ENCODE data around the gene FBXL5. TPM values are rescaled to one million over a fixed set of nuclear protein-coding genes. Genes with fewer than 3 reads are reported as not detected.

The FBXL5 gene
- total RNA-seq, 3 donors from 2014 or later, result 178 to 231 (median 202) TPM

DNA sequence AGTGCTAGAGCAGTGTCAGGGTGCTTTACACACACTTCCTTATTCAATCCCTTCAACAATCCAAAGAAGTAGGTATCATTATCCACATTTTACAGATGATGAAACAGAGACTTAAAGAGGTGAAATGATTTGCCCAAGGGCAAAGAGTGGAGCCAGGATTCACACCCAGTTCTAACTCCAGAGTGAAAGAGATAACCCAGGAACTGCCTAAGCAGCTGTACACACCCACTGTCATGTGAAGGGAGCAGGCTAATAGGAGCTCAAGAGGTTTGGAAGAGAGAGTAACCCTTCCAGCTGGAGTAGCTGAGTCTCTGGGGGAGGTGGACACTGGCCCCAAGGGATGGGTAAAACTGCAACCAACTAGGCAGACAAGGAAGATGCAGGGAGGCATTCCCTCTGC lies 92.5 kb downstream of the FBXL5 start:
- no peak for TF ChIP-seq POLR2AphosphoS5 (IDR thresholded peaks at IDR 0.05)
- TF ChIP-seq, protein P1, sequence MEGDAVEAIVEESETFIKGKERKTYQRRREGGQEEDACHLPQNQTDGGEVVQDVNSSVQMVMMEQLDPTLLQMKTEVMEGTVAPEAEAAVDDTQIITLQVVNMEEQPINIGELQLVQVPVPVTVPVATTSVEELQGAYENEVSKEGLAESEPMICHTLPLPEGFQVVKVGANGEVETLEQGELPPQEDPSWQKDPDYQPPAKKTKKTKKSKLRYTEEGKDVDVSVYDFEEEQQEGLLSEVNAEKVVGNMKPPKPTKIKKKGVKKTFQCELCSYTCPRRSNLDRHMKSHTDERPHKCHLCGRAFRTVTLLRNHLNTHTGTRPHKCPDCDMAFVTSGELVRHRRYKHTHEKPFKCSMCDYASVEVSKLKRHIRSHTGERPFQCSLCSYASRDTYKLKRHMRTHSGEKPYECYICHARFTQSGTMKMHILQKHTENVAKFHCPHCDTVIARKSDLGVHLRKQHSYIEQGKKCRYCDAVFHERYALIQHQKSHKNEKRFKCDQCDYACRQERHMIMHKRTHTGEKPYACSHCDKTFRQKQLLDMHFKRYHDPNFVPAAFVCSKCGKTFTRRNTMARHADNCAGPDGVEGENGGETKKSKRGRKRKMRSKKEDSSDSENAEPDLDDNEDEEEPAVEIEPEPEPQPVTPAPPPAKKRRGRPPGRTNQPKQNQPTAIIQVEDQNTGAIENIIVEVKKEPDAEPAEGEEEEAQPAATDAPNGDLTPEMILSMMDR (IDR thresholded peaks at IDR 0.05), result no peak
- no peak for TF ChIP-seq POLR2A (IDR thresholded peaks at IDR 0.05)
- H3K36me3 ChIP-seq, result no peaks in the 10 kb centered on the region
- no peaks in the 10 kb centered on the region for H3K27me3 ChIP-seq
- no peak overlapping the region for H3K27ac ChIP-seq
- intact Hi-C loops (cut with DNase I; ENCODE audit: low total_unique reads), result no loop called here
- H3K9me3 ChIP-seq, result no peaks in the 10 kb centered on the region
- H3K4me1 ChIP-seq, result no peaks in the 10 kb centered on the region
- no peak for DNase-seq (ENCODE audit: low spot score in 2 of 2)
- no peak overlapping the region for H3K4me3 ChIP-seq

DNA sequence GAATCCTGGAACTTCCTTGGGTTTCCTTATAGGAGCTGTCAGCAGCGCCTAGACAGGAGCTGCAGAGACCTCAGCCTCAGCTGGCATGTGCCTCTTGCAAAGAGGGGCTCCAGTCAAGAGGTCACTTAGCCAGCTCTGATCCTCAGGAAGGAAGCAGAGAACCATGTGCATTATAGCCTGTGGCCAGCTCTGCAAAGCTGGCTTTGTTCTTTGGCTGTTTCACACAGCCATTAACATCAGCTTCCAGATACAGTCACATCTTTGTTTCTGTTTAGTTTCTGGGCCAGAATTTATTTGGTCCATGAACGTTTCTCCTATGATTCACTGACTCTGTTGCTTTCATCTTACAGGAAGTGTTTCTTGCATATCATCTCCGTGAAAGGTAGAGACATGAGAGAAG lies 93.0 kb downstream of the FBXL5 start:
- no peak for DNase-seq (ENCODE audit: low spot score in 2 of 2)
- no peak overlapping the region for H3K4me3 ChIP-seq
- H3K27me3 ChIP-seq, result no peaks in the 10 kb centered on the region
- H3K36me3 ChIP-seq, result no peaks in the 10 kb centered on the region
- H3K9me3 ChIP-seq, result no peaks in the 10 kb centered on the region
- H3K4me1 ChIP-seq, result no peaks in the 10 kb centered on the region
- H3K27ac ChIP-seq, result no peak overlapping the region
- TF ChIP-seq POLR2AphosphoS5 (IDR thresholded peaks at IDR 0.05) (no peak), POLR2A (IDR thresholded peaks at IDR 0.05) (no peak)
- TF ChIP-seq, protein P1 (IDR thresholded peaks at IDR 0.05), result no peak
- intact Hi-C loops (cut with DNase I; ENCODE audit: low total_unique reads), result no loop called here

DNA sequence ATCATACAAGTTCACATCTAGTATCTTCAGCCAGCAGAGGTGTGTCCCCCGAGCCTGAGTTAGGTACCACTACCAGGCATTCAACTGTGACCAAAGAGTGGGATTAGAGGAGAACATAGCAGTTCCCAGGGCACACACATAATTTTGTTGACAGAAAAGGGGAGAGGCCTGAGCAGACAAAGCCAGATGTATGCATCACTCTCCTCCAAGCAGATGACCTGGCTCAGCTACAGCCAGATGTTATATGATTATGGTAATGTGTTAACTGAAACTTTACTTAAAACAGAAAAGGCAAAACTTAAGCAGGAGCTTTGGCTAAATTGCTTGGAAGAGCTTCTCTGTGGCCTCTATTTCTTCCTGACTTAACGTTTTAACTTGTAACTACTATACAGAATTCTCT lies 96.6 kb downstream of the FBXL5 start:
- DNase-seq (ENCODE audit: low spot score in 2 of 2), result no peak
- intact Hi-C loops (cut with DNase I; ENCODE audit: low total_unique reads), result no loop called here
- H3K27ac ChIP-seq, result no peak overlapping the region
- H3K4me1 ChIP-seq, result no peaks in the 10 kb centered on the region
- H3K4me3 ChIP-seq, result no peak overlapping the region
- no peak for TF ChIP-seq POLR2AphosphoS5 (IDR thresholded peaks at IDR 0.05)
- H3K9me3 ChIP-seq, result no peaks in the 10 kb centered on the region
- no peaks in the 10 kb centered on the region for H3K36me3 ChIP-seq
- no peaks in the 10 kb centered on the region for H3K27me3 ChIP-seq

DNA sequence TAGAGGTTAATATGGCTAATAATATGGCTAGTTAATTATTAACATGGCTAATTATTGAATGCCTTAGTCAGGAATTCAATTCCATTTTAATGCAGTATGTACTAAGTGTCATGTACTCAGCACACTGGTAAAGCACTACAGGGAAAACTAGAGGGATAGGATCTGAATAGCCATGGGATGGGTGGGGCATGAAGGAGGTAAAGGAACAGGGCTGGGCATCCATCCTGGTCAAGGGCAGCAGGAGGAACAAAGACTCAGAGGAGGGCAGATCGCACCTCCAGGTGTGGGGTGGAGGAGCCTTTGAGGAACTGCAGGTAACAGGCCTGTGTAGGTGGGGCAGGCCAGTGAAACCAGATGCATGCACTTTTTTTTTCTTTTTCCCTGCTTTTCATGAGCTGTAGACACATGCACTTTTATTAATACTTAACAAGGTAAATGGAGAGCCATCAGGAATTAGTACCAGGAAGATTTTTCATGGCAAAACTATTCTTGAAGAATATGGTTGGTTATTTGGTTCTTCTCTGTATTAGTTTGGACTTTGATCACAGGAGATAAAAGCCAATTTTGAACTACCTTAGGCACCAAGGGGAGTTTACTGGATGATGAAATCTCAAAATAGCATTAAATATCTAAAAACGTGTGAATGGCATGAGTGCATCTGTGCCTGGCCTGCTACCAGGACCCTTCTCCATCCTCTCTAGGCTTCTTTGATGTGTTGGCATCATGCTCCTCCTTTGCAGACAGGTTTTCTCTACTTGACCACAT lies 97.2 kb downstream of the FBXL5 start:
- no peak for DNase-seq (ENCODE audit: low spot score in 2 of 2)
- Histone ChIP-seq H3K36me3 (no peaks in the 10 kb centered on the region), H3K4me1 (no peaks in the 10 kb centered on the region), H3K4me3 (no peak overlapping the region), H3K27ac (no peak overlapping the region), H3K27me3 (no peaks in the 10 kb centered on the region), H3K9me3 (no peaks in the 10 kb centered on the region)
- no peak for TF ChIP-seq POLR2AphosphoS5 (IDR thresholded peaks at IDR 0.05)
- TF ChIP-seq, protein P1 (IDR thresholded peaks at IDR 0.05), result no peak
- TF ChIP-seq POLR2A (IDR thresholded peaks at IDR 0.05), result no peak
- intact Hi-C loops (cut with DNase I; ENCODE audit: low total_unique reads), result no loop called here

DNA sequence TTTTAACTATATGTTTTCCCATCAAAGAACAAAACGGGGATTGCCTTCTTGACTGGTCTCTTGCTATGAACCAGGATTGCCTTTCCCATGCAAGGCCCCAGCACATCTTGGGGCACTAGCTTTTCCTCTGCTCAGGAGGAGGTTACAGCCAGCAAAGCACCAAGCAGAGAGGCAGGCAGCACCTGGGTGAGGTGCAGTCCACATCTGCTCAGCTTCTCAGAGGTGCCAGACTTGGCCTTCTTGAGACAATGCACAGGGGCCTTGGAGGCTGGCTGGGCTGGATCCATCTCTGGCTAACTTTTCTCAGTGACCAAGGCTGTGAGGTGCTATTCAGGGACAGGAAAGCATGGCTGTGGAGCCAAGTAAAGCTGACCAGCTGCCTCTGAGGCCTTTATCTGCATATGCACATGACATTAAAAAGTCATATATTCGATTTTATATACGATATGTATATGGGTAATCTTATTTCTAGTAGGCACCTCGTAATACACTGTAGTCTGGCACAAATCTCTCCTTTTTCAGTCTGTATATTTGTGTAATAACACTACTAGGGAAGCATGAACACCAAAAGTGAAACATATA lies 98.6 kb downstream of the FBXL5 start:
- TF ChIP-seq POLR2A (IDR thresholded peaks at IDR 0.05) (no peak), POLR2AphosphoS5 (IDR thresholded peaks at IDR 0.05) (no peak)
- TF ChIP-seq, protein P1 (IDR thresholded peaks at IDR 0.05), result no peak
- no peak overlapping the region for H3K27ac ChIP-seq
- H3K27me3 ChIP-seq, result no peaks in the 10 kb centered on the region
- no peaks in the 10 kb centered on the region for H3K4me1 ChIP-seq
- no peaks in the 10 kb centered on the region for H3K9me3 ChIP-seq
- H3K36me3 ChIP-seq, result no peaks in the 10 kb centered on the region
- DNase-seq (ENCODE audit: low spot score in 2 of 2), result no peak
- intact Hi-C loops (cut with DNase I; ENCODE audit: low total_unique reads), result no loop called here
- H3K4me3 ChIP-seq, result no peak overlapping the region

Other genes with a start within 250 kb of the FBXL5 start
- gene C1QTNF7, start 227.3 kb downstream of the FBXL5 start, total RNA-seq, result 10 to 100 TPM in 1 of 3 donors, 1 to 10 TPM in 2; 2.2 to 14.9 (median 2.6) TPM
- 10 to 100 TPM; 10.7 to 22.9 (median 14.9) TPM for gene CC2D2A, start 185.5 kb downstream of the FBXL5 start, total RNA-seq
- gene FAM200B, start 26.5 kb upstream of the FBXL5 start, total RNA-seq, result 10 to 100 TPM; 34.7 to 66.9 (median 55.9) TPM
- 10 to 100 TPM in 1 of 3 donors, 1 to 10 TPM in 2; 6.4 to 16.6 (median 7.5) TPM for gene BST1, start 47.7 kb upstream of the FBXL5 start, total RNA-seq
- gene CD38, start 123.0 kb upstream of the FBXL5 start, total RNA-seq, result 10 to 100 TPM in 1 of 3 donors, 1 to 10 TPM in 2; 2.0 to 47.2 (median 2.6) TPM

Data from breast epithelium (tissue), 4 donors.